K562 (cell line): ENCODE data around the gene KIF1A. TPM values are rescaled to one million over a fixed set of nuclear protein-coding genes. Genes with fewer than 3 reads are reported as not detected.

Source experiments
- ATAC-seq: fragments of 200-7000 bp; cut with Tn5 transposase; 3 replicates; pipeline ENCODE4 v1.9.1; 2020; ENCODE audit warnings: moderate library complexity
- BruUV-seq: library from RNA; stranded (reverse); fragments of 400-500 nt; replicated peaks from 2 replicates; lab custom pipeline; 2021; lab: Mats Ljungman, UMichigan
- CTCF ChIA-PET: fragments of 300-600 bp; formaldehyde crosslinking; extraction: SDS; loops from one replicate; lab custom pipeline; 2021; ENCODE audit warnings: low intra/inter-chr PET ratio; lab: Yijun Ruan, JAX
- POLR2A ChIA-PET: fragments of 300-600, 350-650 bp; sonication (Branson Sonifier 250); formaldehyde crosslinking; extraction: SDS; loops from one replicate; lab custom pipeline; 2021; ENCODE audit warnings: antibody characterized with exemption, inconsistent platforms; lab: Yijun Ruan, JAX
- DNase-seq, 4 experiments: peaks; one replicate each; pipeline versions ENCODE4 v3.0.0 to v3.0.0-alpha.2; 2011 to 2018; ENCODE audit warnings: low spot score in 3 of 4, mixed read lengths in 3 of 4; ENCODE audit errors: extremely low read depth in 1 of 4
- FAIRE-seq: peaks from 2 replicates; lab custom pipeline; 2011; peaks lifted over from hg19 to GRCh38; lab: Jason Lieb, UNC
- H2AFZ ChIP-seq: 2 replicates; pipeline ENCODE4 v1.6.0; 2011; ENCODE audit warnings: low read depth, low read length, control low read depth, inconsistent platforms
- H3K27ac ChIP-seq: fragments of 200-600 bp; 3 replicates; pipeline ENCODE4 v1.8.0; 2011; ENCODE audit warnings: low read depth, mild to moderate bottlenecking, control low read depth, inconsistent platforms, low read length, moderate library complexity, mixed read lengths; ENCODE audit errors: extremely low read depth
- H3K27me3 ChIP-seq, 2 experiments: fragments of 300-600 bp in 1 of 2; 2 replicates in 1 of 2; 3 replicates in 1 of 2; pipeline versions ENCODE4 v1.6.0 to v1.8.0; 2011; ENCODE audit warnings: inconsistent platforms in 2 of 2, low read length in 2 of 2, mild to moderate bottlenecking in 1 of 2, mixed read lengths in 1 of 2, moderate library complexity in 1 of 2; ENCODE audit not compliant: control insufficient read depth in 2 of 2, insufficient read depth in 2 of 2
- H3K36me3 ChIP-seq: fragments of 300-600 bp; 3 replicates; pipeline ENCODE4 v1.8.0; 2011; ENCODE audit warnings: mild to moderate bottlenecking, low read length, inconsistent platforms; ENCODE audit not compliant: control insufficient read depth, insufficient read depth
- H3K4me1 ChIP-seq, 2 experiments: fragments of 200-600 bp in 1 of 2; replicated peaks in 1 of 2; 2 replicates in 1 of 2; 3 replicates in 1 of 2; pipeline versions ENCODE4 v1.5.1 to v1.8.0; 2011; ENCODE audit warnings: inconsistent platforms in 2 of 2, low read length in 2 of 2, mild to moderate bottlenecking in 1 of 2, mixed read lengths in 1 of 2, moderate library complexity in 1 of 2; ENCODE audit not compliant: control insufficient read depth in 2 of 2, insufficient read depth in 2 of 2
- H3K4me2 ChIP-seq: 2 replicates; pipeline ENCODE4 v1.6.1; 2011; ENCODE audit warnings: low read length, control low read depth, inconsistent platforms, mixed read lengths; ENCODE audit not compliant: insufficient read depth
- H3K4me3 ChIP-seq: fragments of 200-600 bp; sonication (generic), shearing (Covaris generic); 2 replicates; pipeline ENCODE4 v1.5.1; 2016; ENCODE audit warnings: control low read depth, inconsistent platforms
- H3K79me2 ChIP-seq: fragments of 200-600 bp; 3 replicates; pipeline ENCODE4 v1.8.0; 2011; ENCODE audit warnings: low read length, inconsistent platforms; ENCODE audit not compliant: control insufficient read depth, insufficient read depth
- H3K9ac ChIP-seq, 2 experiments: 2 replicates each; pipeline versions ENCODE4 v1.6.0 to v1.6.1; 2011; ENCODE audit warnings: low read depth in 2 of 2, low read length in 2 of 2, control low read depth in 1 of 2, inconsistent platforms in 1 of 2, mild to moderate bottlenecking in 1 of 2, mixed read lengths in 1 of 2; ENCODE audit not compliant: insufficient read depth in 1 of 2
- H3K9me1 ChIP-seq: one replicate; pipeline ENCODE4 v1.6.0; 2011; ENCODE audit warnings: inconsistent platforms, mild to moderate bottlenecking, low read length, moderate library complexity; ENCODE audit not compliant: control insufficient read depth, insufficient read depth
- H3K9me3 ChIP-seq: replicated peaks from 2 replicates; pipeline ENCODE4 v1.5.1; 2011; ENCODE audit warnings: low read depth, low read length, inconsistent platforms; ENCODE audit not compliant: control insufficient read depth, insufficient read depth
- H4K20me1 ChIP-seq: replicated peaks from 2 replicates; pipeline ENCODE4 v1.6.1; 2011; ENCODE audit warnings: low read length, inconsistent platforms, mixed read lengths; ENCODE audit not compliant: control insufficient read depth, insufficient read depth
- BCL6 ChIP-seq: fragments of 250-450 bp; sonication (Bioruptor Pico); IDR thresholded peaks from 2 replicates; pipeline ENCODE4 v1.4.0; 2020
- CBX2 ChIP-seq: fragments of 200-600 bp; sonication (generic); IDR thresholded peaks from one replicate; pipeline ENCODE4 v1.6.1; 2012; ENCODE audit warnings: mild to moderate bottlenecking, low read length, inconsistent platforms; ENCODE audit not compliant: insufficient read depth, poor library complexity, severe bottlenecking
- CTCF ChIP-seq, 3 experiments: IDR thresholded peaks in 2 of 3; conservative IDR thresholded peaks in 1 of 3; 2 replicates each; pipeline ENCODE4 v1.5.1; 2011 to 2012; ENCODE audit warnings: low read length in 3 of 3, mild to moderate bottlenecking in 3 of 3, control low read depth in 2 of 3, improper control_type of control experiment in 1 of 3, inconsistent platforms in 1 of 3, low read depth in 1 of 3, mixed read lengths in 1 of 3, moderate library complexity in 1 of 3; ENCODE audit not compliant: insufficient read depth in 2 of 3
- MAFK ChIP-seq: IDR thresholded peaks from 2 replicates; pipeline ENCODE4 v1.6.1; 2011; ENCODE audit warnings: low read length, improper control_type of control experiment
- POLR2AphosphoS5 ChIP-seq: IDR thresholded peaks from 2 replicates; pipeline ENCODE4 v1.6.1; 2011; ENCODE audit warnings: mild to moderate bottlenecking, low read depth, low read length, moderate library complexity; ENCODE audit not compliant: control insufficient read depth, insufficient read depth
- RBM17 ChIP-seq: fragments of 200-400 bp; formaldehyde crosslinking; IDR thresholded peaks from 2 replicates; pipeline ENCODE4 v1.6.1; 2017; ENCODE audit warnings: low read depth, mild to moderate bottlenecking, low read length, borderline replicate concordance
- STAT5B ChIP-seq: fragments of 250-450 bp; sonication (Bioruptor Pico); IDR thresholded peaks from 2 replicates; pipeline ENCODE4 v1.8.0; 2021; ENCODE audit warnings: mild to moderate bottlenecking, inconsistent platforms
- TEAD4 ChIP-seq, 2 experiments: sonication (generic) in 1 of 2; formaldehyde crosslinking in 1 of 2; IDR thresholded peaks; 2 replicates each; pipeline versions ENCODE4 v1.6.1 to v1.8.0; 2012 to 2022; ENCODE audit warnings: borderline replicate concordance in 1 of 2, inconsistent platforms in 1 of 2, low read length in 1 of 2, mild to moderate bottlenecking in 1 of 2, missing genetic modification reagents in 1 of 2
- TFAP4 ChIP-seq: sonication (generic); formaldehyde crosslinking; IDR thresholded peaks from 2 replicates; pipeline ENCODE4 v1.8.0; 2022; ENCODE audit warnings: missing genetic modification reagents, mild to moderate bottlenecking, moderate library complexity, borderline replicate concordance
- ZNF592 ChIP-seq: fragments of 450-650 bp; IDR thresholded peaks from 2 replicates; pipeline ENCODE4 v1.6.1; 2017; ENCODE audit warnings: antibody characterized with exemption, mild to moderate bottlenecking
- WGBS: fragments of 100-300 bp; shearing (Covaris generic); methylation state at CpG from one replicate; pipeline ENCODE4 v1.1.6; 2016; ENCODE audit warnings: low coverage, mixed read lengths; ENCODE audit not compliant: insufficient coverage; ENCODE audit errors: missing lambda C conversion rate; 5-methylcytosine and 5-hydroxymethylcytosine counted together
- in situ Hi-C: fragments of 300-500 bp; cut with MboI; formaldehyde crosslinking; loops from 4 replicates; pipeline ENCODE4 v1.15.0; 2018; ENCODE audit warnings: inconsistent platforms, mixed read lengths
- intact Hi-C: fragments of 100-400 bp; cut with micrococcal nuclease; formaldehyde crosslinking; loops from 2 replicates; pipeline ENCODE4 v1.14.2; 2022
- polyA plus RNA-seq, 8 experiments: library from polyadenylated mRNA; depleted of rRNA in 4 of 8; stranded (reverse) in 5 of 8; unstranded in 3 of 8; fragments of >200 nt; fragmentation: Nextera tagmentation in 2 of 8; fragmentation: Illumina TruSeq in 1 of 8; extraction: Ambion mirVana in 2 of 8; extraction: Trizol in 1 of 8; gene quantifications; 2 replicates each; pipeline versions ENCODE4 v1.2.1 to v1.2.3, GENCODE V29; 2011 to 2014; ENCODE audit warnings: inconsistent platforms in 1 of 8, missing spikeins in 1 of 8
- total RNA-seq, 7 experiments: library from RNA; depleted of rRNA in 6 of 7; stranded (reverse); fragments of >200 nt in 6 of 7; fragmentation: Illumina TruSeq in 2 of 7; extraction: Trizol in 2 of 7; gene quantifications; 2 replicates each; pipeline versions ENCODE4 v1.2.1 to v1.2.3, GENCODE V29; 2011 to 2021; ENCODE audit warnings: low replicate concordance in 1 of 7

The KIF1A gene
- total and polyA plus RNA-seq, 9 of the 15 experiments (the other 6 are each of a cell fraction or from before 2014, with no cell fraction given): 0.07 to 1.4 (median 0.45) TPM; not detected in 2

- peak; percentile 97 for ATAC-seq
- no TSS peak for BruUV-seq
- intact Hi-C loops: no loop called here
- H2AFZ ChIP-seq: no peak overlapping the region
- no peak overlapping the region for H3K4me2 ChIP-seq
- no peaks in the 10 kb centered on the region; a peak in 1 of 5 replicates for H3K4me1 ChIP-seq
- in situ Hi-C loops: no loop called here
- H3K79me2 ChIP-seq: no peaks in the 10 kb centered on the region
- DNase-seq: peak; percentile 49 to 62 (median 52)
- 0% methylated on average over 6 of the region's 9 CpGs for WGBS
- no peak overlapping the region for H3K27ac ChIP-seq
- no peaks in the 10 kb centered on the region for H3K36me3 ChIP-seq
- no peaks in the 10 kb centered on the region for H3K9me1 ChIP-seq
- H3K9ac ChIP-seq: no peak overlapping the region
- H4K20me1 ChIP-seq: peaks cover 6% of the 10 kb centered on the region
- POLR2A ChIA-PET: interaction anchor here (0.6 to 0.7 kb wide), 2 partner anchors 19 to 26 kb away, joined by 3 read pairs; no protein-coding TSS in a partner anchor
- H3K4me3 ChIP-seq: no peak overlapping the region
- H3K9me3 ChIP-seq: no peaks in the 10 kb centered on the region
- peaks cover 0 to 30% of the 10 kb centered on the region in 2 experiments; a peak in 2 of 5 replicates for H3K27me3 ChIP-seq
- peak; percentile 49 for FAIRE-seq
- CTCF ChIA-PET: interaction anchor here (0.9 kb wide), 1 partner anchor 327 kb away, joined by 4 read pairs; no protein-coding TSS in a partner anchor
- TF ChIP-seq CBX2 (no peak), TEAD4 (IDR thresholded peaks at IDR 0.05; ENCODE audit: low read length) (no peak), TEAD4 (CRISPR knock-in tag; IDR thresholded peaks at IDR 0.05; ENCODE audit: borderline replicate concordance) (no peak), ZNF592 (no peak), BCL6 (CRISPR knock-in tag) (no peak), MAFK (no peak), RBM17 (no peak), TFAP4 (CRISPR knock-in tag) (peak; percentile 18; the same call in 1 of the 2 replicates), POLR2AphosphoS5 (no peak), STAT5B (CRISPR knock-in tag) (no peak), CTCF (IDR thresholded peaks at IDR 0.05 in 2 of 3, conservative IDR thresholded peaks at IDR 0.05 in 1 of 3; ENCODE audit: insufficient read depth in 2 of 3, low read depth in 1 of 3, low read length in 3 of 3) (peak; percentile 66 to 85 (median 67))
Observed at GRCh38 chr2:240840435-240841060, 20.5 kb upstream of the KIF1A start.
